HG02870 (cell line): ENCODE data around the gene VAV2.
"Not testable (repeated sequence)": the region's sequence is repeated elsewhere in the genome, so short reads cannot be mapped to it uniquely, and the experiment has no call there.

ENCODE experiments used
- ATAC-seq: cut with Tn5 transposase; IDR thresholded peaks from one replicate; pipeline ENCODE4 v1.9.1; 2021; ENCODE audit warnings: mild to moderate bottlenecking, moderate library complexity; ENCODE audit not compliant: unreplicated experiment

VAV2 gene

DNA sequence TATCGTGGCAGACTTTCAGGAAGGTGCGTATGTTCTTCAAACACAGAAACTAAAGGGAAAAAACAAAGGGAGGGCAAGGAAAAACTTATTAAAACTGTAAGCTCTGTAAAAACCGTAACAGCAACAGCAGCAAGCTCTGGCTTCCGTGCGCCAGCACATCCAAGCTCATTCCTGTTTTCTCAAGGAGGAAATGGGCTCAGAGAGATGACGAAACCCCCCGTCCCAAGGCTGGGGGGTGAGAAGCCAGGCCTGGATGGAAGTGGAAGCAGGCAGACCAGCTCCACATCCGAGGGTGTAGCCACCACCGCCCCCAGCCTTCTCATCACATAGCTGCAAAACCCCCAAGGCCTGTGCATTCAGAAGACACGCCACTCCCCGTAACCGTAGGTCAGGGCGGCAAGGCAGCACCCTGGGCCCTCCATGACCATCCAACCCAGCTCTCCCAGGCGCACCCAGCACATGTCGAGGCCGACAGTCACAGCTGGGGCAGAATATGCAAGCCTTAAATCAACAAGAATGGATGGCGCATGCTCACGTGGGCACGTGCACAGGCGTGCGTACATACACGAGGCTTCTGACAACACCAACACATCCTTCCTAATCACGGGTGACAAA, 52.8 kb downstream of the VAV2 start:
- ATAC-seq: no peak

DNA sequence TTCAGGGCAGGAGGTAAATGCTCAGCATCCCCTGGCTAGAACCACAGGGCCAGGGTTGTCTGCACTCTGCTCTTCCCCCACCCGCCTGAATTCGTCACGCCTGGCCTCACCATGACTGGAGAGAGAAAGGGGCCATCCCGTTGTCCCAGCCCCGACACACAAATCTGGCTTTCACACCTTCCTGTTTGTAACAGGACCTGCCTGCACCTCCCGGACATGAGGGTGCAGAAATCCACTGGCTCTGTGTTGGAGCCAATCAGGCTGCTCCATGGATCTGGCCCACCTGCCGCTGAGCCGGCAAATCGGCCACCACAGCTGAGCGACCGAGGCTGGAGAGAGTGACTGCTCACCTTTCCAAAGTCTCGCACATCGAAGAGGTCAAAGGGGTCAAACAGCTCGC, 53.4 kb downstream of the VAV2 start:
- no peak for ATAC-seq

- no peak for ATAC-seq
Observed at GRCh38 chr9:133938086-133938485, 54.0 kb downstream of the VAV2 start.

- no peak for ATAC-seq
Observed at GRCh38 chr9:133937120-133937519, 55.0 kb downstream of the VAV2 start.

DNA sequence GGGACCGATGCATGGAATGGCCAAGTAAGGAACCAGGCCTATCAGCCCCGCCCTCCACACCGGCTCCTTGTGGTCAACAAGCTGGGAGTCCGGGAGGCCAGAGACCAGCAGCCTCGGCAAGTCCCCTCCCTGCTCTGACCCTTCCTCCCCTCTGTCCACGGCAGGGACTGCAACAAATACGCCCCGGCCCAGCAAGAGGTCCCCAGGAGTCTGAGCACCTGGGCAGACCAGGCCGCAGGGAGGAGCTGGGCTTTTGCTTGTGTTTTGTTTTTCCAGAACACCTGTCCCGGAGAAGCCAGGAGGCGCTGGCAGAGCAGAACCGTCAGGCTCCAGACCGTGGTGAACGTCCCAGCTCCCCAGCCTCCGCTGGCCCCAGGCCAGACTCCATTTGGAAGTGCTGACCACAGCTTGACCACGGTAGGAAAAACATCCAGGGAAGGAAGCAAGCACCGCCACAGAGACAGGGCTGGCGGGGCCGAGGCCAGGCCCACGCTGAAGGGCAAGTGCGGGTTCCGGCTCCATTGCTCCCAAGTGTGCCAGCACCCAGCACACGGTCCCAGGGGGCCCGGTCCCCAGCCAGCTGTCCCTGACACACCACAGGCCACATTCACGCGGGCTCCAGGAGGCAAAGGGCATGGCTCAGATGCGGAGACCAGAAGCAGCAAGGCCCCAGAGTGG, 56.7 kb downstream of the VAV2 start:
- no peak for ATAC-seq

DNA sequence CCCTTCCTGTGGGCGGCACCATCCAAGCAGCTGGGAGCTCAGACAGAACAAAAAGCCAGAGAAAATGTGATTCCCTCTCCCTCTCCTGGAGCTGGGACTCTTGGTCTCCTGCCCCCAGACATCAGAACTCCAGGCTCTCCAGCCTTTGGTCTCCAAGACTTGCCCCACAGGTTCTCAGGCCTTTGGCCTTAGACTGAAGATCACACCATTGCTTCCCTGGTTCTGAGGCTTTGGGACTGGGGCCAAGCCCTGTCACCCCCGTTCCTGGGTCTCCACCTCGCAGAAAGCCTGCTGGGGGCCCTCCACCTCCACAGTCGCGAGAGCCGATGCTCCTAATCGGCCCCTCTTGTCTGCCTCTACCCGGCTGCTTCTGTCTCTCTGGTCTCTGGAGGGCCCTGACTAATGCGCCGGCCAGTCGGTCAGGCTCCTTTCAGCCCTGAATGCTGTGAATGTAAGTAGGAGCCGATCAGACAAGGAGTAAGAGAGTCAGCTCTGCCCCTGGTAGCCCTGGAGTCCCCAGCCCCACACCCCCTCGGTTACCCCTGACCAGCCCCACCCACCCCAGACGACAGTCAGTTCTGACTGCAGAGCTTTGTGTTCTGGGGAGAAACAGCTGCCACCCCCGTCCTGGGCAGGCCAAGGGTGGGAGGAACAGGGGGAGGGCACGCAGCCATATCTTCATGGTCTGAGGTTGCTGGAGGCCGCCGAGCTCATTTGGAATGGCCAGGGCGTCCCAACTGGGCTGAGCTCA, 57.5 kb downstream of the VAV2 start:
- no peak for ATAC-seq

DNA sequence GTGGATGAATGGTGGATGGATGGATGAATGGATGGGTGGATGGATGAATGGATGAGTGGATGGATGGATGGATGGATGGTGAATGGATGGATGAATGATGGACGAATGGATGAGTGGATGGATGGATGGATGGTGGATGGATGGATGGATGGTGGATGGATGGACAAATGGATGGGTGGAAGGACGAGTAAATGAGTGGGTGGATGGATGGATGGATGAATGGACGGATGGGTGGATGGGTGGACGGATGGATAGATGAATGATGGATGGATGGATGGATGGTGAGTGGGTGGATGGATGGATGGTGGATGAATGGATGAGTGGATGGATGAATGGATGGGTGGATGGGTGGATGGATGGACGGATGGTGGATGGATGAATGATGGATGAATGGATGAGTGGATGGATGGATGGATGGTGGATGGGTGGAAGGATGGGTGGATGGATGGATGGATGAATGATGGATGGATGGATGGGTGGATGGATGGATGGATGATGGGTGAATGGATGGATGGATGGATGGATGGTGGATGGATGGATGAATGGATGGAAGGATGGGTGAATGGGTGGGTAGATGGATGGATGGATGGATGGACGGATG, 58.6 kb downstream of the VAV2 start:
- no peak for ATAC-seq

- no peak for ATAC-seq
Observed at GRCh38 chr9:133932633-133933032, 59.5 kb downstream of the VAV2 start.

- ATAC-seq: no peak
Observed at GRCh38 chr9:133932181-133932580, 59.9 kb downstream of the VAV2 start.

DNA sequence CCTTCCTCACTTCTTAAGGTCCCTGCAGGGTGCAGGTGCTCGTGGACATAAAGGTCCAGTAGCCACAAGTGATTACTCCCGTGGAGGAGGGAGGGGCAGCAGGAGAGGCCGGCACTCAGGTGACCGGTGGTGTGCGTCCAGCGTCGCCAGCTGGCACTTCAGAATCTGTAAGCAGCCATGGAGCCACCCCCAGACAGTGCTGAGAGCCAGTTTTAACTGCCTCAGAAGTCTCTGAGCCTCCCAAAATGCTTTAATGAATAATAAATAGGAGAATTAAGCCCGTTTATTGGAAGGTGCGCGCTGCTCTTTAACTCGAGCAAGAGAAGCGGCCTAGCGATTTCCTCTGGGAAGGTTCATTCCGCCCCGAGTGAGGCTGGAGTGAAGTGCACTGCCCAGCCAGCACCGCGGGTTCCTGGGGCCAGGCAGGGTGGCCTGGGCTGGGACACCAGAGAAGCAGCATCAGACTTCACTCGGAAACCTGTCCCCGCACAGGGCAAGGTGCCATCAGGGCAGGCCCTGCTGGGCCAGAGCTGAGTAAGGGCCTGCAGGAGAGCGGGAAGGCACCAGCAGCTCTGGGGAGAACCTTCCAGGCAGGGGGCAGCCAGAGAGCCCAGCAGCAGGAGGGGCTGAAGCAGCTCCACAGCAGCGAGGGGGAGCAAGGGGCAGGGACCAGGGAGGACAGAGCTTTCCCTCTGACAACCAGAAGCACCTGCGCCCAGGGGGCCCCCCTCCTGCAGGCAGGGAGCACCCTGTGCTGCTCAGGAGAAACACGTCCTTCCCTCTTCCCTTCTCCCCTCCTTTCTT, 61.2 kb downstream of the VAV2 start:
- no peak for ATAC-seq

- no peak for ATAC-seq
Observed at GRCh38 chr9:133930046-133930681, 62.0 kb downstream of the VAV2 start.

DNA sequence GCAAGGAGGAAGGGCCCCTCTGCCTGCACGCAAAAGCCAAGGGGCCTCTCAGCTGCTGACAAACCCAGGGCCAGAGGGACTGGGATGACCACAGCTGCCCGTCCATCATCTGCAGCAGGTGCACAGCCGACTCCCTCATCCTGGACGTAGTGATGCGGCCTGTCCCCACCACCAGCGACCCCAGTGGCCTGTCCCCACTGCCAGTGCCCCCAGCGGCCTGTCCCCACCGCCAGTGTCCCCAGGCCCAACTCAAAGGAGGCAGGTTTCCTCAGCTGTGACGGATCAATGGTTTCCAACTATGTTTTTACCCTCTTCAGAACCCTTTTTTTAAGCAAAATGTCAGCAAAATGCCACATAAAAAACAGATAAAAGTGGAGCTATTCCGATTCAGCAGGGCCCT, 62.5 kb downstream of the VAV2 start:
- ATAC-seq: no peak

DNA sequence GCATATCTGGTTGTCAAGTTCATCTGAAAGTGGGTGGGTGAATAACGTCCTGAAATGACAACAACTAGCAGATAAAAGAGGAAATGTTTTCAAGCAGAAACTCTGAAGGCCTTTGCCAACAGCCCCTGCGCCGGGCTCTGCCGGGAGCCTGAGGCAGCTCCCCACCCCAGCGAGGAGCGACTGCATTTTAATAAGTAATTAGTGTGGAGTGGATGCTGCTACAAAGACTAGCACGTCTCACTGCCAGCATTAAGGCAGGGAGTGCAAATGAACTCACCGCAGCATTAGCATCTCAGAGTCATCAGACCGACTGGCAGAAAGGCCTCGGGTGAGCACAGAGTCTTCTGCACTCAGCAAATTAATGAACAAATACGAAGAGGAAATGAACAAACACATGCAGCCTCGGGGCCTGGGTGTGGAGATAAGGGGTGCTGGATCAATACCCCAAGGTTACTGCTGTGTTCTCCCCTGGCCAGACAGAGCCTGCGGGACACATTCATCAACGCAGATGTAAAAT, 63.8 kb downstream of the VAV2 start:
- ATAC-seq: no peak

- no peak for ATAC-seq
Observed at GRCh38 chr9:133927041-133927440, 65.1 kb downstream of the VAV2 start.

DNA sequence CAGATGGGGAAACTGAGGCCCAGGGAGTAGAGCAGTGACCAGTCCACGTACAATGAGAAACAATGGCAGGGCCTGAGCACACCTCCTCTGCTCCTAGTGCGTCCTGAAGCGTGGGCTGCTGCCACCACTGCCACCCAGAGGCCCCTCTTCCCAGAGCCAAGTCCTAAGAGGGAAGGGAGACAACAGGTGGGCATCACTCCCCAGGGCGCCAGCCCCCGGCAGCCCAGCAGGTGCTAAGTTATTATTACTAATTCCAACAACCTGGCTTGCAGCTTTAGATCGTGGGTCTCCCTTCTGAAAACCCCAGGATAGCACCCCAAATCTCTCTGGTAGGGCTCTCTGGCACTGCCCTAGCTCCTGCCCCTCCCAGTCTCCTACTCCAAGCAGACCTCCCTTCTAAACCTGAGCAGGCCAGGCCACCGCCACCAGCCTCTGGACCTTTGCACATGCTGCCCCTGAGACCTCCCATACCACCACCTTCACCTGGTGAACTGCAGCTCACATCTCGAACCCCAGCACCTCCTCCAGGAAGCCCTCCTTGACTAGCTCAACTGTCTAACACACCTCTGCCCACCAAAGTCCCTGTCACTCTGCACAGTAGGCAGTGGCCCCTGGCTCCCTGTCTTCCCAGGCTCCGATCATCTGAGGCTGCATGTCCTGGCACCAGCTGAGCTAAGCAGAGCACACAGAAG, 65.8 kb downstream of the VAV2 start:
- no peak for ATAC-seq

DNA sequence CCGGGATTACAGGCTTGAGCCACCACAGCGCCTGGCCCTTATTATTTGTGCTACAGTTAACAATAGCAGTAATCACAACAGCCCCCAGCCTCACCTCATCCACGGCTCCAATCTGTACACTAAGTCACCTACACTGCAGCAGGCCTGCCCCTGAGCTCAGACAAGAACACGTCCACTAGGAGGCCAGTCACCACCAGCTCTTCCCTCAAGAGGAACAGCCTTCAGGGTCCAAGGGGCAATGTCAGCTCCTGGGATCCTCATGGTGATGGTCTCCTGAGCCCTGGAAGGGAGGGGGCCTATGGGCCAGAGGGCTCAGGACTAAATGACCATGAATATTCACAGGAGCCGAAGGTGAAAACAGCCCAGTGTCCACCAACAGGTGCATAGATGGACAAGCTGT, 67.7 kb downstream of the VAV2 start:
- no peak for ATAC-seq

DNA sequence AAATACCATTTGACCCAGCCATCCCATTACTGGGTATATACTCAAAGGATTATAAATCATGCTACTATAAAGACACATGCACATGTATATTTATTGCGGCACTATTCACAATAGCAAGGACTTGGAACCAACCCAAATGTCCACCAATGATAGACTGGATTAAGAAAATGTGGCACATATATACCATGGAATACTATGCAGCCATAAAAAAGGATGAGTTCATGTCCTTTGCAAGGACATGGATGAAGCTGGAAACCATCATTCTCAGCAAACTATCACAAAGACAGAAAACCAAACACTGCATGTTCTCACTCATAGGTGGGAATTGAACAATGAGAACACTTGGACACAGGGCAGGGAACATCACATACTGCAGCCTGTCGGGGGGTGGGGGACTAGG, 68.5 kb downstream of the VAV2 start:
- not testable (repeated sequence) for ATAC-seq

DNA sequence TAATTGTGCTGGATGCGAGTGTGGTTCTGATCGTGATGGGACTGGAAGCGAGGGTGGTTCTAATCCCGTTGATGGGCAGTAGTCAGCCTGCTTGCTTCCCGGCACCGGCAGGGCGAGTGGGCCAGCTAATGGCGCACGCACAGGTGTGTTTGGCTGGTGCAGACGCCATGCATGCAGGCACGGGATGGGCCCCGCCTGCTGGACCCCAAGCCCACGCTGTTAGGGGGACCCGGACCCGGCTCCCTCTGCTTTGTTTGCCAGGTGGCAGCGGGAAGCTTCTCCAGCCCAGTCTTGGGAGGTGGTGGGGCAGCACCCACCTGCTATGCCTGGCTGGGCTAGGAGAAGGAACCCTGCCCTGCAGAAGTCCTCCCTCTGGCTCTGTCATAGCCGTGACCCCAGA, 70.3 kb downstream of the VAV2 start:
- no peak for ATAC-seq

DNA sequence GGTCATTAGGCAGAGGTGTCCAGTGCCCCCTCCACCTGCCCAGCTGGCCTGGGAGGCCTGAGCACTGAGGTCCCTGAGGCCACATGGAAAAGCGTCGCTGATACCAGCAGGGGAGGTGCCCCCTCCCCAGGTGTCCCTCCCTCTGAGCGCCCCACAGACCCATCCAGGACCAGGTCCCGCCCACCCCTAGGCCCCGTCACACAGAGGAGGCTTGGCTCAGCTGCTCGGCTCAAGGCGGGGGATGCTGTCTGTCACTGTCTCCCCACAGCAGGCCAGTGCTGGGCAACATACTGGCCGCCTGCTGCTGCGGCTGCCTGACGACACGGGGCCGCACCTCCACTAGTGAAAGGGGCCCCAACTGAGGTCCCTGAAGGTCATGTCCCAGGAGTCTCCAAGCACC, 71.7 kb downstream of the VAV2 start:
- ATAC-seq: no peak
